PC-9 (cell line): ENCODE data around the gene ASCL2. TPM values are rescaled to one million over a fixed set of nuclear protein-coding genes. Genes with fewer than 3 reads are reported as not detected.

Source experiments
- BruUV-seq: library from RNA; stranded (reverse); fragments of 400-500 nt; replicated peaks from 2 replicates; lab custom pipeline; 2021; lab: Mats Ljungman, UMichigan
- CTCF ChIA-PET: fragments of 300-600 bp; sonication (Branson Sonifier 250); formaldehyde crosslinking; loops from one replicate; lab custom pipeline; 2022; ENCODE audit warnings: antibody characterized with exemption; lab: Charles Lee
- POLR2A ChIA-PET: fragments of 300-600 bp; sonication (Branson Sonifier 250); formaldehyde crosslinking; loops from one replicate; lab custom pipeline; 2022; ENCODE audit warnings: antibody characterized with exemption; ENCODE audit not compliant: unreplicated experiment; lab: Charles Lee
- DNase-seq, 2 experiments: peaks; one replicate each; pipeline versions ENCODE4 v3.0.0 to v3.0.0-alpha.2; 2015 to 2022; ENCODE audit warnings: mixed read lengths in 1 of 2
- H2AFZ ChIP-seq: fragments of 200-600 bp; sonication (generic); 2 replicates; pipeline ENCODE4 v1.8.1; 2017; ENCODE audit warnings: antibody characterized with exemption
- H3F3A ChIP-seq: fragments of 200-600 bp; sonication (generic); 2 replicates; pipeline ENCODE4 v1.8.1; 2017; ENCODE audit warnings: antibody characterized with exemption, mild to moderate bottlenecking, low read depth; ENCODE audit not compliant: insufficient read depth
- H3K27ac ChIP-seq: fragments of 200-600 bp; sonication (generic); 2 replicates; pipeline ENCODE4 v1.6.1; 2016; ENCODE audit warnings: mixed run types
- H3K27me3 ChIP-seq: fragments of 200-600 bp; sonication (generic); 2 replicates; pipeline ENCODE4 v1.6.1; 2016; ENCODE audit warnings: low read depth, mixed run types; ENCODE audit not compliant: insufficient read depth
- H3K36me3 ChIP-seq: fragments of 200-600 bp; sonication (generic); 2 replicates; pipeline ENCODE4 v1.6.1; 2016; ENCODE audit warnings: low read depth, mixed run types
- H3K4me1 ChIP-seq: fragments of 200-600 bp; sonication (generic); replicated peaks from 2 replicates; pipeline ENCODE4 v1.6.1; 2016; ENCODE audit warnings: mixed run types; ENCODE audit not compliant: insufficient read depth
- H3K4me2 ChIP-seq: fragments of 200-600 bp; sonication (generic); 2 replicates; pipeline ENCODE4 v1.6.1; 2017; ENCODE audit warnings: mixed run types
- H3K4me3 ChIP-seq: fragments of 200-600 bp; sonication (generic); 2 replicates; pipeline ENCODE4 v1.6.1; 2016; ENCODE audit warnings: mixed run types
- H3K79me2 ChIP-seq: fragments of 200-600 bp; sonication (generic); 2 replicates; pipeline ENCODE4 v1.6.1; 2017; ENCODE audit warnings: low read depth, mixed run types
- H3K9me2 ChIP-seq: fragments of 200-600 bp; sonication (generic); 2 replicates; pipeline ENCODE4 v1.8.1; 2017; ENCODE audit warnings: mild to moderate bottlenecking; ENCODE audit not compliant: insufficient read depth
- H3K9me3 ChIP-seq: fragments of 200-600 bp; sonication (generic); 2 replicates; pipeline ENCODE4 v1.8.1; 2016; ENCODE audit warnings: low read depth; ENCODE audit not compliant: insufficient read depth
- H4K20me1 ChIP-seq: fragments of 200-600 bp; sonication (generic); 2 replicates; pipeline ENCODE4 v1.8.1; 2017; ENCODE audit not compliant: insufficient read depth
- EZH2 ChIP-seq: fragments of 200-600 bp; sonication (generic); IDR thresholded peaks from 2 replicates; pipeline ENCODE4 v1.8.0; 2017; ENCODE audit warnings: antibody characterized with exemption, low read depth
- intact Hi-C: fragments of 100-400 bp; cut with micrococcal nuclease; formaldehyde crosslinking; loops from one replicate; pipeline ENCODE4 v1.10.0; 2022; ENCODE audit not compliant: unreplicated experiment
- total RNA-seq: library from RNA; stranded (reverse); gene quantifications from 2 replicates; pipeline ENCODE4 v1.2.3, GENCODE V29; 2021
- TF ChIP-seq, protein P1 (sequence below): fragments of 200-600 bp; sonication (generic); conservative IDR thresholded peaks from 2 replicates; pipeline ENCODE4 v1.6.1; 2017; ENCODE audit warnings: mixed run types, antibody characterized with exemption, mild to moderate bottlenecking, moderate library complexity

Gene ASCL2
- total RNA-seq, 1 experiment from 2014 or later = not detected

DNA sequence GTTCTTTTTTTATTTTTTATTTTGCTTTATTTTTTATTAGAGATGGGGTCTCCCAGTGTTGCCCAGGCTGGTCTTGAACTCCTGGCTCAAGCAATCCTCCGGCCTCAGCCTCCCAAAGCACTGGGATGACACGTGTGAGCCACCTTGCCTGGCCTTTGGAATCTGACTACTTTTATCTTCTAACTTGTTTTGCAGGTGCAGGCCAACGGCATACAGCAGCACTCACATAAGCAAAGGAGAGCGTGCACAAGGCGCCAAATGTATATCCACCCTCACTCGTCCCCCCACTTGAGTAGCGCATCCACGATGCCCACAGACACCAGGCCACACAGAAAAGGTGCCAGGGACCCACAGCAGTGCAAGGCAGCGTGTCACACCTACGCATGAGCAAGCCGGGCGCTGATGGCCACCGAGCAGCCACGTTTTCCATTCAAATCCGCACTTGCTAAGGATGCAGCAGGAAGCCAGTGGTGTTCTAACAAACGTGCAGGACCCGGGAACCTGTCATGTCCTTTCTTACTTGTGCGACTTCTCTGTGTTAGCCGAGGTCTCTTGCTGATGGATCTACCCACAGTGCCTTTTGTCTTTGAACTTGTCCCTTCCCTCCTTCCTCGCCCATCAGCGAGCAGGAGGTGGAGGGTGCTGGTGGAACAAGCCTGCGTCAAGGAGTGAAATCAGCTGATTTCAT lies 5.9 kb downstream of the ASCL2 start:
- DNase-seq = no peak
- Histone ChIP-seq H3K9me2 (no peaks in the 10 kb centered on the region), H3K4me1 (no peaks in the 10 kb centered on the region), H3K9me3 (no peaks in the 10 kb centered on the region), H2AFZ (no peak overlapping the region), H3K27ac (no peak overlapping the region), H3K4me3 (no peak overlapping the region), H3K27me3 (no peaks in the 10 kb centered on the region), H3K36me3 (no peaks in the 10 kb centered on the region), H3K79me2 (no peaks in the 10 kb centered on the region), H3F3A (peaks cover 7% of the 10 kb centered on the region), H4K20me1 (no peaks in the 10 kb centered on the region), H3K4me2 (no peak overlapping the region)
- intact Hi-C loops = no loop called here
- POLR2A ChIA-PET = no interaction called here
- no peak for TF ChIP-seq EZH2
- TF ChIP-seq, protein P1, sequence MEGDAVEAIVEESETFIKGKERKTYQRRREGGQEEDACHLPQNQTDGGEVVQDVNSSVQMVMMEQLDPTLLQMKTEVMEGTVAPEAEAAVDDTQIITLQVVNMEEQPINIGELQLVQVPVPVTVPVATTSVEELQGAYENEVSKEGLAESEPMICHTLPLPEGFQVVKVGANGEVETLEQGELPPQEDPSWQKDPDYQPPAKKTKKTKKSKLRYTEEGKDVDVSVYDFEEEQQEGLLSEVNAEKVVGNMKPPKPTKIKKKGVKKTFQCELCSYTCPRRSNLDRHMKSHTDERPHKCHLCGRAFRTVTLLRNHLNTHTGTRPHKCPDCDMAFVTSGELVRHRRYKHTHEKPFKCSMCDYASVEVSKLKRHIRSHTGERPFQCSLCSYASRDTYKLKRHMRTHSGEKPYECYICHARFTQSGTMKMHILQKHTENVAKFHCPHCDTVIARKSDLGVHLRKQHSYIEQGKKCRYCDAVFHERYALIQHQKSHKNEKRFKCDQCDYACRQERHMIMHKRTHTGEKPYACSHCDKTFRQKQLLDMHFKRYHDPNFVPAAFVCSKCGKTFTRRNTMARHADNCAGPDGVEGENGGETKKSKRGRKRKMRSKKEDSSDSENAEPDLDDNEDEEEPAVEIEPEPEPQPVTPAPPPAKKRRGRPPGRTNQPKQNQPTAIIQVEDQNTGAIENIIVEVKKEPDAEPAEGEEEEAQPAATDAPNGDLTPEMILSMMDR = no peak
- BruUV-seq = no TSS peak
- CTCF ChIA-PET = no interaction called here

- peaks cover 7% of the 10 kb centered on the region for H3F3A ChIP-seq
- BruUV-seq = no TSS peak
- H3K79me2 ChIP-seq = no peaks in the 10 kb centered on the region
- H4K20me1 ChIP-seq = no peaks in the 10 kb centered on the region
- H3K4me2 ChIP-seq = no peak overlapping the region
- ChIA-PET CTCF (no interaction called here), POLR2A (no interaction called here)
- intact Hi-C loops = no loop called here
- no peaks in the 10 kb centered on the region for H3K9me2 ChIP-seq
- H3K4me1 ChIP-seq = no peaks in the 10 kb centered on the region
- no peak for DNase-seq
- no peak overlapping the region for H3K27ac ChIP-seq
- H3K4me3 ChIP-seq = no peak overlapping the region
- no peaks in the 10 kb centered on the region for H3K27me3 ChIP-seq
- TF ChIP-seq, protein P1 = no peak
- no peak for TF ChIP-seq EZH2
- no peak overlapping the region for H2AFZ ChIP-seq
- H3K9me3 ChIP-seq = no peaks in the 10 kb centered on the region
- H3K36me3 ChIP-seq = no peaks in the 10 kb centered on the region
These were observed 6.5 kb downstream of the ASCL2 start for GRCh38 chr11:2263724-2264360.

DNA sequence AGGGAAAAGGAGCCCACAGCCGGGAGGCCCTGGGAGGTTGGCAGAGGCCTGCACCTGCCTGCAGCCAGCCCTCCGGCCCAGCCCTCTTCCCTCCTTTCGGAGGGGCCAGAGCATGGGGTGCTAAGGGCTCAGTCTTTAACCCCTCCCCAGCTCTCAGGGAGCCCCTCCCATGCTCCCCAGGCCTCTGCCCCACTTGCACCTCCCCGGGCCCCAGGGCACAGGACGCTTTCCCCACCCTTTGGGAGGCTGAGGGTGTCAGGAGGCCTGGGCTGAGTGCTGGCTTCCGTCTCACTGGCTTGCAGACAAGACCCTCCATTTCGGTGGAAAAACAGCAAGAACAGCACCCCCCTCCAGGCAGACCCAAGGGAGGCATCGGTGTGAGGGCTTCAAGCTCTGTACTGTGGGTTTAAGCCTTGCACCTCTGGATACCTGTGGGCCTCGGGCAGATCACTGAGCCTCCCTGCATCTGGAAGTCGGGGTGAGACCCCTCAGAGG lies 7.3 kb downstream of the ASCL2 start:
- TF ChIP-seq EZH2 = no peak
- TF ChIP-seq, protein P1 = no peak
- Histone ChIP-seq H3K9me3 (no peaks in the 10 kb centered on the region), H3K4me2 (no peak overlapping the region), H3K27me3 (no peaks in the 10 kb centered on the region), H3K36me3 (no peaks in the 10 kb centered on the region), H3K79me2 (no peaks in the 10 kb centered on the region), H3F3A (peaks cover 1% of the 10 kb centered on the region), H3K27ac (no peak overlapping the region), H3K9me2 (no peaks in the 10 kb centered on the region), H3K4me1 (no peaks in the 10 kb centered on the region), H3K4me3 (no peak overlapping the region), H4K20me1 (no peaks in the 10 kb centered on the region), H2AFZ (no peak overlapping the region)
- ChIA-PET POLR2A (no interaction called here), CTCF (no interaction called here)
- BruUV-seq = no TSS peak
- DNase-seq = no peak
- intact Hi-C loops = no loop called here
